Measurements from ENCODE around the gene CGB7.
"Not testable (repeated sequence)": the region's sequence is repeated elsewhere in the genome, so short reads cannot be mapped to it uniquely, and the experiment has no call there.

The CGB7 gene

GRCh38 chr19:49073514-49074378 lies 16.2 kb upstream of the CGB7 start:
- no peak for DNase-seq (ENCODE audit: low spot score)

- DNase-seq (ENCODE audit: low spot score): no peak
These were observed 14.5 kb upstream of the CGB7 start for GRCh38 chr19:49071860-49072547.

GRCh38 chr19:49070416-49070815 lies 12.9 kb upstream of the CGB7 start:
- no peak for DNase-seq (ENCODE audit: low spot score)

- no peak for DNase-seq (ENCODE audit: low spot score)
These were observed 11.5 kb upstream of the CGB7 start for GRCh38 chr19:49069026-49069425.

- no peak for DNase-seq (ENCODE audit: low spot score)
These were observed 10.0 kb upstream of the CGB7 start for GRCh38 chr19:49067554-49067953.

- no peak for DNase-seq (ENCODE audit: low spot score)
These were observed 8.5 kb upstream of the CGB7 start for GRCh38 chr19:49065905-49066512.

- DNase-seq (ENCODE audit: low spot score): peak; percentile 52
These were observed 7.4 kb upstream of the CGB7 start, which contains the start of gene NTF4 for GRCh38 chr19:49064768-49065611. Gene NTF4 (minus strand): TSS chr19:49064818. CDS start chr19:49061997, 2,821 bp downstream.

- no peak for DNase-seq (ENCODE audit: low spot score)
These were observed 6.6 kb upstream of the CGB7 start for GRCh38 chr19:49064029-49064629.

GRCh38 chr19:49061445-49061844 lies 3.9 kb upstream of the CGB7 start:
- DNase-seq (ENCODE audit: low spot score): no peak

GRCh38 chr19:49061000-49061399 lies 3.5 kb upstream of the CGB7 start:
- DNase-seq (ENCODE audit: low spot score): no peak

- DNase-seq (ENCODE audit: low spot score): no peak
These were observed 1.5 kb upstream of the CGB7 start for GRCh38 chr19:49059053-49059452.

- DNase-seq (ENCODE audit: low spot score): no peak
These were observed 1.0 kb upstream of the CGB7 start for GRCh38 chr19:49058562-49058961.

- DNase-seq (ENCODE audit: low spot score): not testable (repeated sequence)
These were observed 500 bp downstream of the CGB7 start for GRCh38 chr19:49056902-49057596.

GRCh38 chr19:49056101-49056901 lies 1.2 kb downstream of the CGB7 start:
- DNase-seq (ENCODE audit: low spot score): peak; percentile 93

GRCh38 chr19:49050376-49051033 lies 7.0 kb downstream of the CGB7 start:
- peak; percentile 73 for DNase-seq (ENCODE audit: low spot score)

- not testable (repeated sequence) for DNase-seq (ENCODE audit: low spot score)
These were observed 7.7 kb downstream of the CGB7 start for GRCh38 chr19:49049834-49050233.

- not testable (repeated sequence) for DNase-seq (ENCODE audit: low spot score)
These were observed 8.5 kb downstream of the CGB7 start, which contains the start of gene CGB8 for GRCh38 chr19:49049011-49049410. Gene CGB8 (minus strand): TSS chr19:49049111. CDS start chr19:49048739, 372 bp downstream.

GRCh38 chr19:49043548-49043947 lies 14.0 kb downstream of the CGB7 start, which contains the start of gene CGB5:
Gene CGB5 (plus strand): TSS chr19:49043848. CDS start chr19:49044210, 362 bp downstream.
- not testable (repeated sequence) for DNase-seq (ENCODE audit: low spot score)

GRCh38 chr19:49042666-49043065 lies 14.9 kb downstream of the CGB7 start:
- not testable (repeated sequence) for DNase-seq (ENCODE audit: low spot score)
